Nasal cavity respiratory epithelium epithelial cell of viscerocranial mucosa (primary cell): ENCODE measurements around the gene OR1D5. TPM values are rescaled to one million over a fixed set of nuclear protein-coding genes. Genes with fewer than 3 reads are reported as not detected.

Experiments
- total RNA-seq: library from RNA; depleted of rRNA; stranded (reverse); fragments of >200 nt; gene quantifications from 2 replicates; pipeline ENCODE4 v1.2.3, GENCODE V29; 2014

The OR1D5 gene, protein sequence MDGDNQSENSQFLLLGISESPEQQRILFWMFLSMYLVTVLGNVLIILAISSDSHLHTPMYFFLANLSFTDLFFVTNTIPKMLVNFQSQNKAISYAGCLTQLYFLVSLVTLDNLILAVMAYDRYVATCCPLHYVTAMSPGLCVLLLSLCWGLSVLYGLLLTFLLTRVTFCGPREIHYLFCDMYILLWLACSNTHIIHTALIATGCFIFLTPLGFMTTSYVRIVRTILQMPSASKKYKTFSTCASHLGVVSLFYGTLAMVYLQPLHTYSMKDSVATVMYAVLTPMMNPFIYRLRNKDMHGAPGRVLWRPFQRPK
- not detected in 2 replicates for total RNA-seq

GRCh38 chr17:3063507-3063906 lies at the start of gene OR1D5:
Gene OR1D5 (minus strand): TSS chr17:3063607. CDS start chr17:3063607, 0 bp downstream.

GRCh38 chr17:3104322-3104721 lies 40.9 kb upstream of the OR1D5 start, which contains the start of gene OR1D2:
Gene OR1D2 (minus strand): TSS chr17:3104422. CDS start chr17:3092996, 11,426 bp downstream.

Other genes with a start within 250 kb of the OR1D5 start
- gene OR1D2, start 40.8 kb upstream of the OR1D5 start, total RNA-seq, result not detected in 2 replicates
- not detected in 2 replicates for gene OR1G1, start 63.9 kb upstream of the OR1D5 start, total RNA-seq
- gene OR1A2, start 133.9 kb upstream of the OR1D5 start, total RNA-seq, result not detected in 2 replicates
- under 0.01 TPM in 1 of 2 replicates, not detected in the other for gene OR1A1, start 144.1 kb upstream of the OR1D5 start, total RNA-seq
- not detected in 2 replicates for gene OR3A1, start 234.8 kb upstream of the OR1D5 start, total RNA-seq